CD4-positive, alpha-beta T cell treated with Interferon alpha-2 for 1 hour (primary cell): ENCODE measurements around the gene GPR22.

Experiments
- DNase-seq, 2 donors: peaks; one replicate each; pipeline ENCODE4 v3.0.0-alpha.2; 2020 to 2022

The GPR22 gene

DNA sequence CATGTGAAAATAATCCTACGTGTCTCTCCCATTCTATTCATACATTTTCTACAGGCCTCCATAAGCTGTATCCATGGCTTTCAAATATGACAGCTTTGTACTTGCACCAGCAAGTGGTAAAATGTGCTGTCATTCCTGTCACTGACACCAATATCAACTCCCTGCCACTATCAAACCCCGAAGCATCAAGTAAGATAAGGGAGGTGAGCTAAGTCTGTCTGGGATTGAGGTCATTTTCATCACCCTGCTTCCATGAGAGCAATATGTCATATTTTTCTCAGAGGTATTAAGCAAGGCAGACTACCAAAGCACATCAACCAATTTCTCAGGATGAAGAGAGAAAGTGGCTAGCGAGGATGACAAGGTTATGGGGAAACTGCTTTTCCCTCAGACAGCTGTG is 11.1 kb downstream of the GPR22 start:
- no peak for DNase-seq

GRCh38 chr7:107482571-107482970 is 12.7 kb downstream of the GPR22 start:
- no peak for DNase-seq

GRCh38 chr7:107486041-107486440 is 16.2 kb downstream of the GPR22 start:
- no peak for DNase-seq

DNA sequence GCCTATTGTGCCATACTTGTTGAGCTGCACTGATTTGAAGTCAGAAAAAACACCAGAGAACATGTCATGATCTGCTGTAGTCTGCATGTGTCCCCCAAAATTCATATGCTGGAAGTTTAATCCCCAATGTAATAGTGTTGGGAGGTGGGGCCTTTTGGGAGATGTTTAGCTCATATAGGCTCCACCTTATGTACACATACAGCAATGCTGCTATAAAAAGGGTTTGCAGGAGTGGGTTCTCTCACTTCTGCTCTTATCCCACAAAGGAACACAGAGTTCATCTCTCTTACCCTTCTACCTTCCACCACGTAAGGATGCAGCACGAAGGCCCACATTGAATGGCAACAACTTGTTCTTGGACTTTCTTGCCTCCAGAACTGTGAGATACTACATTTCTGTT is 23.0 kb downstream of the GPR22 start:
- DNase-seq = no peak

GRCh38 chr7:107494315-107494751 is 24.5 kb downstream of the GPR22 start:
- DNase-seq = no peak

DNA sequence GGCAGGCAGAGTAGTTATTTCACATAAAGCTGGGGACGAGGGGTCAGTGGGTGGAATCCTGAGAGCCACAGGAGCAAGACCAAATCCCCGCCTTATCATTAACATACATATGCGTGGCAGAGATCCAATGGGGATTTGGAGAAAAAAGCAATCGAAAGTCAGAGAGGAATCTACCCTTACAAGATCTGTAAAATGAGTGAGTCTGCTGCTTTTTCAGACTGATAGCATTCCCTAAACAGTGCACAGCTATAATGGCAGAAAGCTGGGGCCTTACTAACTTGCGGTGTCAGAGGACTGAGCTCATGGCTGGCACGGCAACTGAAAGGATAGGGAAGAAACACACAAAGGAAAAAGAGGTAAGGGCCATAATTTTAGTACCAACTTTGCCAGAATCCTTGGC is 25.0 kb downstream of the GPR22 start:
- no peak for DNase-seq

- DNase-seq = no peak
Measured at GRCh38 chr7:107495516-107495915, 25.7 kb downstream of the GPR22 start.

GRCh38 chr7:107499731-107500130 is 29.9 kb downstream of the GPR22 start:
- DNase-seq = no peak

DNA sequence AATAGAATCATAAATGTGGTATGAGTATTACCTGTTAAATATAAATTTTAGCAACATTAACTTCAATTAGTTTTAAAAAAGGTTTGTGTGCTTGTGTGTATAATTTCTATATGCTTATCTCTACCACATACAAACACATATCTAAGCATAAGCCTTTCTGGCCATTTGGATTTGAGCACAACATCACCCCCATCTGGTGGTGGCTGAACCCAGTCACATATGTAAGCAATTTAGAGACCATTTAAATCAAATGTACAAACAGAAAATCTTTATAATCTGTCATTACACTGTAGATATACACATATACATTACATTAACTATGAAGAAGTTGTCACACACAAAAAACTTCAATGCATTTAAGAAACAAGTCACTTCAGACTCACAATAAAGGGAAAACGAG is 31.7 kb downstream of the GPR22 start:
- peak in 1 of 2 donors; percentile 36 for DNase-seq

GRCh38 chr7:107502154-107502553 is 32.3 kb downstream of the GPR22 start:
- no peak for DNase-seq

DNA sequence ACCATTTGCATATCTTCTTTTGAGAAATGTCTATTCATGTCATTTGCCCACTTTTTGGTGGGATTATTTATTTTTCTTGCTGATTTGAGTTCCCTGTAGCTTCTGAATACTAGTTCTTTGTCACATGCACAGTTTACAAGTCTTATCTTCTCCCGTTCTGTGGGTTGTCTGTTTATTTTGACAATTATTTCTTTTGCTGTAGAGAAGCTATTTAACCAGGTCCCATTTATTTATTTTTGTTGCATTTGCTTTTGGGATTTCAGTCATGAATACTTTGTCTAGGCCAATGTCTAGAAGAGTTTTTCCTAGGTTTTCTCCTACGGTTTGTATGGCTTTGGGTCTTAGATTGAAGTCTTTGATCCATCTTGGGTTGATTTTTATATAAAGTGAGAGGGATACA is 32.9 kb downstream of the GPR22 start:
- DNase-seq = no peak

DNA sequence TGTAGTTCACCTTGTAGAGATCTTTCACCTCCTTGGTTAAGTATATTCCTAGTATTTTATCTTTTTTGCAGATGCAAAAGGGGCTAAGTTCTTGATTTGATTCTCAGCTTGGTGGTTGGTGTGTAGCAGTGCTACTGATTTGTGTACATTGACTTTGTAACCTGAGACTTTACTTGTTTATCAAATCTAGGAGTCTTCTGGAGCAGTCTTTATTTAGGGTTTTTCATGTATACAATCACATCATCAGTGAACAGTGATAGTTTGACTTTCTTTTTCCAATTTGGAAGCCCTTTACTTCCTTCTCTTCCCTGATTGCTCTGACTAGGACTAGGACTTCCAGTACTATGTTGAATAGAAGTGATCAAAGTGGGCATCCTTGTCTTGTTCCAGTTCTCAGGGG is 33.8 kb downstream of the GPR22 start:
- no peak for DNase-seq

DNA sequence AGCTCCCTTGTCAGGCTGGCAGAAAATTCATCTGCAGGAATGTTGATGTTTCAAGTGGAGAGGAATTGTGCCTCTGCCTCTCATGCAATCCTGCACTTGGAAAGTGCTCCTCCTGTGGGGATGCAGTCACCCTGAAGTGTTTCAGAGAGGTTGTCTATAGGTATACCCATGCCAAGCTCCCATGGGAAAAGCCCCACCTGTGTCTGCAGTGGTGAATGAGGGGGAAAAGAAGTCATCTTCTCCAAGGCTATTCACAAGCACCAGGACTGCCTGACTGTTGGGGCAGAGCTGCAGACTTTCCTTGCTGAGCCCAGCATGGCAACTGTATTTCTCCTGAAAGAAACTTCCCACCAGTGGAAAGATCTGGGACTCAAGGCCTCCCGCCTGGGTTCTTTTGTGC is 35.5 kb downstream of the GPR22 start:
- no peak for DNase-seq

DNA sequence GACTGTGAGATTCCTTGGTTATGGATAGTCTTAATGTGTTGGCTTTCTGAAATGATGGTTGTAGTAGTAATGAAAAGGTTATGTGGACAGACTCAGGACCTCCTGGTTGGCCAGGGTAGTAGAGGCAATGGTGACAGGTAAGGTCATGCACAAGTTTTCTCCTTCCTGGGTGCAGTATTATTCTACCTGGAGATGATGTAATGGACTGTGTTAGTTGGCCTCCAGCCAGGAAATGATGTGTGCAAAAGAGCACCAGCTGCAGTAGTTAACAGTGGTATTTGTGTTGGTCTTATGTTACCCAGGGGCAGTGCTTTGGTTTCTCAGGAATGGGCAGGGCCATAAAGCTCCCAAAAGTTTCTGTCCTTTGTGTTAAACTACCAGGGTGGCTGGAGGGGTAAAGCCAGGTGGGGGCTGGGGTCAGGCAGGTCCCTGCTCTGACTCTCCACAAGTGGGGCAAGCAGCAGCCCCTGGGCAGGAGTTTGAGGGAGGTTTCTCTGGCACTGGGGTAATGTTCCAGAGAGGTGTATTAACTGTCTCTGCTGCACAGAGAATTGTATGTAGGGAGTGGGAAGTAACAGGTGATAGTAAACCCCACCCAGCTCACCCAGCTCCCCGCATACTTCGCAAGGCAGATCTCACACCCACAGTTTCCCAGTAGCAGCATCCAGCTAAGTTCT is 36.3 kb downstream of the GPR22 start:
- no peak for DNase-seq

GRCh38 chr7:107506674-107507339 is 37.0 kb downstream of the GPR22 start:
- DNase-seq = no peak
